ENCODE data around the gene IQSEC1. TPM values are rescaled to one million over a fixed set of nuclear protein-coding genes. Genes with fewer than 3 reads are reported as not detected.

The IQSEC1 gene
- total and polyA plus RNA-seq, 2 donors (not counting 1 experiment from before 2014, with no cell fraction given): 96.7 to 222 TPM

GRCh38 chr3:12948891-12949711 is 124.1 kb downstream of the IQSEC1 start:
- DNase-seq (no peak), ATAC-seq (ENCODE audit: low read depth) (peak; percentile 63)
- Histone ChIP-seq H3K79me2 (ENCODE audit: control insufficient read depth, insufficient read depth, low read length) (peaks cover 100% of the 10 kb centered on the region), H4K20me1 (ENCODE audit: control insufficient read depth, insufficient read depth, low read length, poor library complexity, severe bottlenecking) (peaks cover 100% of the 10 kb centered on the region), H3K9me3 (ENCODE audit: control extremely low read depth in 1 of 3, control insufficient read depth in 2 of 3, insufficient read depth in 1 of 3, low read length in 2 of 3) (no peaks in the 10 kb centered on the region), H3K36me3 (replicated peaks in 1 of 2; ENCODE audit: control extremely low read depth in 1 of 2, control insufficient read depth in 1 of 2, extremely low read depth in 1 of 2, insufficient read depth in 2 of 2, low read length in 1 of 2) (peaks cover 0 to 80% of the 10 kb centered on the region in 2 experiments), H3K9ac (ENCODE audit: low read length) (no peak overlapping the region), H3K27ac (ENCODE audit: low read length in 2 of 2) (peak overlapping the region in 1 of 2 donors; percentile 3), H3K4me3 (ENCODE audit: control extremely low read depth in 1 of 5, extremely low read depth in 1 of 5, insufficient read depth in 1 of 5, low read depth in 2 of 5, low read length in 4 of 5) (no peak overlapping the region), H2AFZ (ENCODE audit: insufficient read depth, low read depth, low read length, poor library complexity, severe bottlenecking) (no peak overlapping the region), H3K4me1 (ENCODE audit: control insufficient read depth in 2 of 2, insufficient read depth in 2 of 2, low read length in 2 of 2) (peaks cover 30 to 70% of the 10 kb centered on the region in 2 donors), H3K4me2 (replicated peaks; ENCODE audit: low read depth, low read length, poor library complexity, severe bottlenecking) (peak overlapping the region; percentile 26), H3K27me3 (replicated peaks in 1 of 4; ENCODE audit: control extremely low read depth in 1 of 4, control insufficient read depth in 3 of 4, insufficient read depth in 4 of 4, low read length in 3 of 4) (no peaks in the 10 kb centered on the region)
- Mint-ChIP-seq H3K4me1 (peaks cover 66% of the 10 kb centered on the region), H3K27me3 (no peaks in the 10 kb centered on the region), H3K4me3 (peak overlapping the region; percentile 37), H3K9me3 (ENCODE audit: insufficient read depth) (no peaks in the 10 kb centered on the region), H3K27ac (peak overlapping the region; percentile 75)
- ChIA-PET POLR2A (interaction anchor here (1.5 kb wide), 1 partner anchor 50 kb away, joined by 7 read pairs; no protein-coding TSS in a partner anchor), CTCF (interaction anchor here (0.9 to 2.1 kb wide), 7 partner anchors 11 to 143 kb away, joined by 3 to 8 read pairs (median 4); no protein-coding TSS in a partner anchor)
- intact Hi-C loops (cut with micrococcal nuclease): loop anchor here (5.0 kb wide), 1 partner anchor 33 kb away; no protein-coding TSS in a partner anchor
- TF ChIP-seq EZH2 (IDR thresholded peaks at IDR 0.05; ENCODE audit: borderline replicate concordance, insufficient read depth, low read depth, low read length, poor library complexity, severe bottlenecking) (no peak), CTCF (IDR thresholded peaks at IDR 0.05) (no peak)
- whole genome bisulfite sequencing (ENCODE audit: insufficient coverage): 38% methylated on average over 4 of the region's 10 CpGs

GRCh38 chr3:12948371-12948770 is 124.9 kb downstream of the IQSEC1 start:
- ChIA-PET POLR2A (no interaction called here), CTCF (interaction anchor here (1.1 to 2.0 kb wide), 4 partner anchors 12 to 56 kb away, joined by 3 to 5 read pairs (median 4); no protein-coding TSS in a partner anchor)
- no peak overlapping the region for H3K4me3 ChIP-seq (ENCODE audit: control extremely low read depth in 1 of 5, extremely low read depth in 1 of 5, insufficient read depth in 1 of 5, low read depth in 2 of 5, low read length in 4 of 5)
- Mint-ChIP-seq H3K27ac (peak overlapping the region; percentile 66), H3K4me3 (no peak overlapping the region), H3K27me3 (no peaks in the 10 kb centered on the region), H3K9me3 (ENCODE audit: insufficient read depth) (no peaks in the 10 kb centered on the region), H3K4me1 (peaks cover 59% of the 10 kb centered on the region)
- no peak for ATAC-seq (ENCODE audit: low read depth)
- H3K79me2 ChIP-seq (ENCODE audit: control insufficient read depth, insufficient read depth, low read length): peaks cover 100% of the 10 kb centered on the region
- H3K27ac ChIP-seq (ENCODE audit: low read length in 2 of 2): peak overlapping the region in 1 of 2 donors; percentile 3
- no peaks in the 10 kb centered on the region for H3K9me3 ChIP-seq (ENCODE audit: control extremely low read depth in 1 of 3, control insufficient read depth in 2 of 3, insufficient read depth in 1 of 3, low read length in 2 of 3)
- 100% methylated on average over 1 of the region's 7 CpGs for WGBS (ENCODE audit: insufficient coverage)
- H3K4me2 ChIP-seq (replicated peaks; ENCODE audit: low read depth, low read length, poor library complexity, severe bottlenecking): no peak overlapping the region
- peaks cover 100% of the 10 kb centered on the region for H4K20me1 ChIP-seq (ENCODE audit: control insufficient read depth, insufficient read depth, low read length, poor library complexity, severe bottlenecking)
- DNase-seq: no peak
- no peak overlapping the region for H2AFZ ChIP-seq (ENCODE audit: insufficient read depth, low read depth, low read length, poor library complexity, severe bottlenecking)
- H3K36me3 ChIP-seq (replicated peaks in 1 of 2; ENCODE audit: control extremely low read depth in 1 of 2, control insufficient read depth in 1 of 2, extremely low read depth in 1 of 2, insufficient read depth in 2 of 2, low read length in 1 of 2): peaks cover 0 to 80% of the 10 kb centered on the region in 2 experiments
- no peak for TF ChIP-seq CTCF (IDR thresholded peaks at IDR 0.05)
- no peak for TF ChIP-seq EZH2 (IDR thresholded peaks at IDR 0.05; ENCODE audit: borderline replicate concordance, insufficient read depth, low read depth, low read length, poor library complexity, severe bottlenecking)
- peaks cover 28 to 63% of the 10 kb centered on the region in 2 donors for H3K4me1 ChIP-seq (ENCODE audit: control insufficient read depth in 2 of 2, insufficient read depth in 2 of 2, low read length in 2 of 2)
- no peaks in the 10 kb centered on the region for H3K27me3 ChIP-seq (replicated peaks in 1 of 4; ENCODE audit: control extremely low read depth in 1 of 4, control insufficient read depth in 3 of 4, insufficient read depth in 4 of 4, low read length in 3 of 4)
- H3K9ac ChIP-seq (ENCODE audit: low read length): no peak overlapping the region
- intact Hi-C loops (cut with micrococcal nuclease): loop anchor here (5.0 kb wide), 1 partner anchor 34 kb away; no protein-coding TSS in a partner anchor
